ENCODE results near the gene COBL. TPM values are rescaled to one million over a fixed set of nuclear protein-coding genes. Genes with fewer than 3 reads are reported as not detected.

COBL gene
- total and polyA plus RNA-seq, 2 donors (not counting 3 experiments of a cell fraction or from before 2014, with no cell fraction given), result 0.11 TPM; not detected in 1

DNA sequence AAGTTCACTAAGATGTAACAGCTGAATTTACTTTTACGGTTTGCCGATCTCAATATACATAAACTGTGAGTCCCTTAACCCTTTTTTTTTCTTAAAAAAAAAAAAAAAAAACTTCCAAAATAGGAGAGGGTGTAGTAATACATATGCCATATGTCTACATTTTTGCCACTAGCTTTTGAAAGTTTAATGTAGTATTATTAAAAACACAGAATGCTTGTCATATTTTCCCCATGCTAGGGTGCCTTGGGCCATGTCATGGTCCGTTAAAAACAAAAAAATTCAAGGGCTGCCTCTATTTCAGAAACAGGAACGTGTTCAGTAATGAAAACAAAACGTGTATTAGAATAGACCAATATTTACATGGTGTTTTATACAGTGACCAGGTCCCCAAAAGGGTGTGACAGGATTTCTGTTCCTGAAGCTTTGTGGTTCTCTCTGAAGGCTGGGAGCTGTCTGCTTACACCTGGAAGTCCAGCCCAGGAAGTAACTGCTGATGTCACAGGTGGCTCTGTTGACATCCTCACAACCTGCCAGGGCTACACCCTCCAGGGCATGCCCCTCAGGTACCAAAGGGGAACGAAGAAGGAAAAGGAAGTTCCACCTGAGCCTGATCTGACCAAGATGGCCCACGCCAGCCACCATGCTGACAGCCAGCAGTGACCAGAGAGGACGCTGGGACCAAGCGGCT is 79.0 kb downstream of the COBL start:
- Histone ChIP-seq H3K4me2 (ENCODE audit: insufficient read depth, low read length) (no peak overlapping the region), H2AFZ (ENCODE audit: low read depth, low read length) (no peak overlapping the region), H3K9me3 (replicated peaks; ENCODE audit: control insufficient read depth, insufficient read depth, low read length) (no peaks in the 10 kb centered on the region), H3K79me2 (ENCODE audit: control insufficient read depth, insufficient read depth, low read length) (no peaks in the 10 kb centered on the region), H3K4me1 (ENCODE audit: control insufficient read depth, extremely low read depth, insufficient read depth, low read length) (no peaks in the 10 kb centered on the region), H3K9me1 (replicated peaks; ENCODE audit: control insufficient read depth, extremely low read depth, insufficient read depth, low read length) (no peaks in the 10 kb centered on the region), H3K4me3 (replicated peaks in 1 of 3; ENCODE audit: insufficient read depth in 1 of 3, low read depth in 1 of 3, low read length in 3 of 3) (no peak overlapping the region), H3K27ac (ENCODE audit: insufficient read depth, low read depth, low read length) (no peak overlapping the region), H3K27me3 (ENCODE audit: control insufficient read depth in 2 of 2, insufficient read depth in 2 of 2, low read length in 2 of 2) (no peaks in the 10 kb centered on the region), H4K20me1 (replicated peaks; ENCODE audit: control insufficient read depth, extremely low read depth, insufficient read depth, low read length) (no peaks in the 10 kb centered on the region), H3K36me3 (ENCODE audit: control insufficient read depth in 2 of 2, extremely low read depth in 1 of 2, insufficient read depth in 2 of 2, low read length in 2 of 2) (no peaks in the 10 kb centered on the region), H3K9ac (replicated peaks; ENCODE audit: extremely low read depth, insufficient read depth, low read length) (no peak overlapping the region)
- dilution Hi-C loops (cut with MboI; ENCODE audit: extremely low pct_ligation_motif_present, low sequenced_read_pairs) (no loop called here), intact Hi-C loops (cut with micrococcal nuclease) (no loop called here)
- FAIRE-seq, result no peak
- TF ChIP-seq FOS (IDR thresholded peaks at IDR 0.05; ENCODE audit: borderline replicate concordance, insufficient read depth, low read length) (no peak), GATA2 (IDR thresholded peaks at IDR 0.05; ENCODE audit: insufficient read depth, insufficient read length, low read depth, low read length) (no peak)
- ChIA-PET CTCF (no interaction called here), POLR2A (interaction anchor here (0.7 kb wide), 1 partner anchor 47 kb away, joined by 4 read pairs; no protein-coding TSS in a partner anchor)
- no peak for DNase-seq (ENCODE audit: low read depth, low spot score)
- BruUV-seq (replicated peaks), result no TSS peak

- Histone ChIP-seq H3K27ac (ENCODE audit: insufficient read depth, low read depth, low read length) (no peak overlapping the region), H2AFZ (ENCODE audit: low read depth, low read length) (no peak overlapping the region), H3K9me3 (replicated peaks; ENCODE audit: control insufficient read depth, insufficient read depth, low read length) (no peaks in the 10 kb centered on the region), H3K9ac (replicated peaks; ENCODE audit: extremely low read depth, insufficient read depth, low read length) (no peak overlapping the region), H3K4me2 (ENCODE audit: insufficient read depth, low read length) (no peak overlapping the region), H3K36me3 (ENCODE audit: control insufficient read depth in 2 of 2, extremely low read depth in 1 of 2, insufficient read depth in 2 of 2, low read length in 2 of 2) (no peaks in the 10 kb centered on the region), H3K79me2 (ENCODE audit: control insufficient read depth, insufficient read depth, low read length) (no peaks in the 10 kb centered on the region), H3K4me1 (ENCODE audit: control insufficient read depth, extremely low read depth, insufficient read depth, low read length) (no peaks in the 10 kb centered on the region), H4K20me1 (replicated peaks; ENCODE audit: control insufficient read depth, extremely low read depth, insufficient read depth, low read length) (no peaks in the 10 kb centered on the region), H3K9me1 (replicated peaks; ENCODE audit: control insufficient read depth, extremely low read depth, insufficient read depth, low read length) (no peaks in the 10 kb centered on the region), H3K4me3 (replicated peaks in 1 of 3; ENCODE audit: insufficient read depth in 1 of 3, low read depth in 1 of 3, low read length in 3 of 3) (no peak overlapping the region), H3K27me3 (ENCODE audit: control insufficient read depth in 2 of 2, insufficient read depth in 2 of 2, low read length in 2 of 2) (no peaks in the 10 kb centered on the region)
- dilution Hi-C loops (cut with MboI; ENCODE audit: extremely low pct_ligation_motif_present, low sequenced_read_pairs) (no loop called here), intact Hi-C loops (cut with micrococcal nuclease) (no loop called here)
- DNase-seq (ENCODE audit: low read depth, low spot score), result no peak
- FAIRE-seq, result no peak
- TF ChIP-seq MYC (IDR thresholded peaks at IDR 0.05; ENCODE audit: low read depth, low read length) (no peak), GATA2 (IDR thresholded peaks at IDR 0.05; ENCODE audit: insufficient read depth, insufficient read length, low read depth, low read length) (no peak), EZH2 (IDR thresholded peaks at IDR 0.05; ENCODE audit: borderline replicate concordance, low read depth, low read length, severe bottlenecking) (no peak), JUN (IDR thresholded peaks at IDR 0.05; ENCODE audit: borderline replicate concordance, insufficient read depth, insufficient read length, low read depth) (no peak), POLR2A (IDR thresholded peaks at IDR 0.05; ENCODE audit: low read depth, low read length) (no peak), FOS (IDR thresholded peaks at IDR 0.05; ENCODE audit: borderline replicate concordance, insufficient read depth, low read length) (no peak), CTCF (IDR thresholded peaks at IDR 0.05; ENCODE audit: extremely low read depth in 1 of 2, insufficient read depth in 1 of 2, low read depth in 1 of 2, low read length in 2 of 2) (no peak), MAX (IDR thresholded peaks at IDR 0.05; ENCODE audit: insufficient read depth, insufficient read length) (no peak), POLR2AphosphoS5 (IDR thresholded peaks at IDR 0.05; ENCODE audit: insufficient read depth, low read depth, low read length) (no peak)
- BruUV-seq (replicated peaks), result no TSS peak
- POLR2A ChIA-PET, result interaction anchor here (0.7 kb wide), 1 partner anchor 46 kb away, joined by 4 read pairs; no protein-coding TSS in a partner anchor
- CTCF ChIA-PET, result no interaction called here
These were observed 80.0 kb downstream of the COBL start for GRCh38 chr7:51236470-51237132.
